ENCODE results near the gene PITPNB.

- TF ChIP-seq CTCF (IDR thresholded peaks at IDR 0.05; ENCODE audit: borderline replicate concordance, extremely low read depth, low read length, poor library complexity, severe bottlenecking) (no peak), EZH2 (IDR thresholded peaks at IDR 0.05; ENCODE audit: borderline replicate concordance, low read depth, low read length, severe bottlenecking) (no peak)
Observed at GRCh38 chr22:27871306-27872014, 47.6 kb downstream of the PITPNB start.

Data from DND-41 (cell line).